Measurements from ENCODE around the gene NR2F6. TPM values are rescaled to one million over a fixed set of nuclear protein-coding genes. Genes with fewer than 3 reads are reported as not detected.

Gene NR2F6
- polyA plus RNA-seq, 1 donor (not counting 4 experiments of a cell fraction or from before 2014, with no cell fraction given): 12.3 TPM

DNA sequence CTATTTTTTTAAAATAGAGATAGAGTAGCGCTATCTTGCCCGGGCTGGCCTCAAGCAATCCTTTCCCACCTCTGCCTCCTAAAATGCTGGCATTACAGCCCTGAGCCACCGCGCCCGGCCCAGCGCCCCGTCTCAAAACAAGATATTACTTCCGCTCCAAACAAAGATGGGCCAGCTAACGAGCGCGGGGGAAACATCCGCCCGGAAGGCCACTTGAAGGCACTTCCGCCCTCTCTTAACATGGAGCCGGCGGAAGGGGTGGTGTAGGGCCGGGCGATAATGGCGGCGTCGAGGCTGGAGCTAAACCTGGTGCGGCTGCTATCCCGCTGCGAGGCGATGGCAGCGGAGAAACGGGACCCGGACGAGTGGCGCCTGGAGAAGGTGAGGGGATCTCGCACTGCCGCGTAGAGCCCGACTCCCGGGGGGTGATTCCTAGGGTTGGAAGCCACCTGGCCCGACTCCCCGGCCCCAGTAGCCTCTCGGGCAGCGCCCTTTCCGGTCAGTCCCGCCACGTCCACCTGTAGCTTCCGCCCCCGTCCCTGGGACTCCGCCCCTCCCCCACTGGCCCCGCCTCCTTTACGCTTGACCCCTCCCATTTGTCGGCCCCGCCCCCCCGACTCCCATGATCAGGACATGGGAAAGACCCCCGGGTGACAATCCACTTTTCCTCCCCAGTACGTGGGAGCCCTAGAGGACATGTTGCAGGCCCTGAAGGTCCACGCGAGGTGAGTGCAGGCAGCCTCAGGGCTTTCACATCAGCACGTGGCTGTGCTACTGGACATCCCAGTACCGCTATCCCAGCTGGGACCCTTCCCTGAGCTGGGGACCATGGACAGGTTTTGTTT is 30.4 kb downstream of the NR2F6 start, which contains the start of gene USE1:
TSS of gene USE1 (plus strand) at position 231 of the 845 bp plus-strand sequence. CDS start at position 280, 49 bp downstream.
- no peak for DNase-seq (ENCODE audit: low read depth, low spot score)
- Histone ChIP-seq H3K4me3 (ENCODE audit: control insufficient read depth in 2 of 3, extremely low read depth in 1 of 3, insufficient read depth in 2 of 3, low read depth in 1 of 3, low read length in 3 of 3) (peak within 1 kb of the TSS; percentile 67 to 82 (median 76)), H3K9me1 (ENCODE audit: control insufficient read depth, extremely low read depth, insufficient read depth, low read length) (no peaks in the 10 kb centered on the region), H3K79me2 (ENCODE audit: control insufficient read depth, insufficient read depth, low read length) (no peaks in the 10 kb centered on the region), H3K9me3 (ENCODE audit: control insufficient read depth, low read depth, low read length) (no peaks in the 10 kb centered on the region), H3K4me2 (ENCODE audit: control insufficient read depth, extremely low read depth, insufficient read depth, low read depth, low read length) (peak within 1 kb of the TSS; percentile 98), H3K27me3 (ENCODE audit: control insufficient read depth, extremely low read depth, insufficient read depth, low read length) (no peaks in the 10 kb centered on the region), H3K4me1 (ENCODE audit: control insufficient read depth, extremely low read depth, insufficient read depth, low read length) (peaks cover 12% of the 10 kb centered on the region), H3K27ac (ENCODE audit: control insufficient read depth, insufficient read depth, low read length) (peak within 1 kb of the TSS; percentile 86), H3K36me3 (ENCODE audit: control insufficient read depth in 2 of 2, extremely low read depth in 1 of 2, insufficient read depth in 2 of 2, low read length in 2 of 2) (peaks cover 2 to 26% of the 10 kb centered on the region in 2 experiments), H4K20me1 (ENCODE audit: control insufficient read depth, extremely low read depth, insufficient read depth, low read length) (no peaks in the 10 kb centered on the region), H2AFZ (ENCODE audit: control insufficient read depth, low read length) (peak within 1 kb of the TSS; percentile 90), H3K9ac (ENCODE audit: control insufficient read depth, extremely low read depth, insufficient read depth, low read length) (peak within 1 kb of the TSS; percentile 92)
- no peak for TF ChIP-seq EZH2 (IDR thresholded peaks at IDR 0.05; ENCODE audit: low read length)
- FAIRE-seq: peak; percentile 71
- dilution Hi-C loops (cut with MboI; ENCODE audit: extremely low pct_ligation_motif_present, low sequenced_read_pairs): no loop called here

DNA sequence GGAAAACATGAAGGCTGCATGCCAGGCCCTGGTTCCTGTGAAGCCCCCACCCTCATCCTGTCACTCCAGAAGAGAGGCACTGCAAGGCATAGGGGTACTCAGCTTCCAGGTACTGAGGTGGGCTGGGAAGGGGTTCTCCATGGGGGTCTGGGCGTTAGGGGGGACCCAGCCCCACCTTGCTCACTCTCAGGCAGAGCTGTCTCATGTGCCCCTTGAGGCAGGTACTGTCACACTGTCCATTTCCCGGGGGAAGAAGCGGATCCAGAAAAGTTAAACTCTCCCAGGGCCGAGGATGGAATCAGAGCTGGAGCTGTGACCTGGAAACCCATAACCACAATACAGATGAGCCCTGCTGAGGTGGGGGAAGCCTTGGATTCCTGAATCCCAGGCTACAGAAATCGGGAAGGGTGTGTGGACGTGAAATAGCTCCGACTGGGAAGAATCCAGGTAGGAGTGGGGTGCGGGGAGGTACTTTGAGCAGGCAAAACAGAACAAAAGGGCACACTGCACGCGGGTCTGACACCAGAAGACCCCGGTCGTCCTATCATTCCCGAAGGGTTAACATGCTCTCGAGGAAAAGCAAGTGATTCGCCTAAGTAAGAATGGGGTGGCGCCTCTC is 31.1 kb downstream of the NR2F6 start:
- Histone ChIP-seq H3K36me3 (ENCODE audit: control insufficient read depth in 2 of 2, extremely low read depth in 1 of 2, insufficient read depth in 2 of 2, low read length in 2 of 2) (peaks cover 2 to 24% of the 10 kb centered on the region in 2 experiments), H3K9ac (ENCODE audit: control insufficient read depth, extremely low read depth, insufficient read depth, low read length) (peak overlapping the region; percentile 92), H3K4me1 (ENCODE audit: control insufficient read depth, extremely low read depth, insufficient read depth, low read length) (peaks cover 7% of the 10 kb centered on the region), H3K27ac (ENCODE audit: control insufficient read depth, insufficient read depth, low read length) (peak overlapping the region; percentile 86), H3K27me3 (ENCODE audit: control insufficient read depth, extremely low read depth, insufficient read depth, low read length) (no peaks in the 10 kb centered on the region), H3K9me1 (ENCODE audit: control insufficient read depth, extremely low read depth, insufficient read depth, low read length) (no peaks in the 10 kb centered on the region), H3K79me2 (ENCODE audit: control insufficient read depth, insufficient read depth, low read length) (no peaks in the 10 kb centered on the region), H3K4me3 (ENCODE audit: control insufficient read depth in 2 of 3, extremely low read depth in 1 of 3, insufficient read depth in 2 of 3, low read depth in 1 of 3, low read length in 3 of 3) (peak overlapping the region; percentile 67 to 82 (median 76)), H3K9me3 (ENCODE audit: control insufficient read depth, low read depth, low read length) (no peaks in the 10 kb centered on the region), H3K4me2 (ENCODE audit: control insufficient read depth, extremely low read depth, insufficient read depth, low read depth, low read length) (peak overlapping the region; percentile 98), H2AFZ (ENCODE audit: control insufficient read depth, low read length) (peak overlapping the region; percentile 90), H4K20me1 (ENCODE audit: control insufficient read depth, extremely low read depth, insufficient read depth, low read length) (no peaks in the 10 kb centered on the region)
- no peak for TF ChIP-seq EZH2 (IDR thresholded peaks at IDR 0.05; ENCODE audit: low read length)
- TF ChIP-seq, protein P1, sequence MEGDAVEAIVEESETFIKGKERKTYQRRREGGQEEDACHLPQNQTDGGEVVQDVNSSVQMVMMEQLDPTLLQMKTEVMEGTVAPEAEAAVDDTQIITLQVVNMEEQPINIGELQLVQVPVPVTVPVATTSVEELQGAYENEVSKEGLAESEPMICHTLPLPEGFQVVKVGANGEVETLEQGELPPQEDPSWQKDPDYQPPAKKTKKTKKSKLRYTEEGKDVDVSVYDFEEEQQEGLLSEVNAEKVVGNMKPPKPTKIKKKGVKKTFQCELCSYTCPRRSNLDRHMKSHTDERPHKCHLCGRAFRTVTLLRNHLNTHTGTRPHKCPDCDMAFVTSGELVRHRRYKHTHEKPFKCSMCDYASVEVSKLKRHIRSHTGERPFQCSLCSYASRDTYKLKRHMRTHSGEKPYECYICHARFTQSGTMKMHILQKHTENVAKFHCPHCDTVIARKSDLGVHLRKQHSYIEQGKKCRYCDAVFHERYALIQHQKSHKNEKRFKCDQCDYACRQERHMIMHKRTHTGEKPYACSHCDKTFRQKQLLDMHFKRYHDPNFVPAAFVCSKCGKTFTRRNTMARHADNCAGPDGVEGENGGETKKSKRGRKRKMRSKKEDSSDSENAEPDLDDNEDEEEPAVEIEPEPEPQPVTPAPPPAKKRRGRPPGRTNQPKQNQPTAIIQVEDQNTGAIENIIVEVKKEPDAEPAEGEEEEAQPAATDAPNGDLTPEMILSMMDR (optimal IDR thresholded peaks at IDR 0.05 in 1 of 3, IDR thresholded peaks at IDR 0.05 in 1 of 3, conservative IDR thresholded peaks at IDR 0.05 in 1 of 3; ENCODE audit: extremely low read depth in 1 of 3, insufficient read depth in 2 of 3, low read length in 3 of 3): no peak
- dilution Hi-C loops (cut with MboI; ENCODE audit: extremely low pct_ligation_motif_present, low sequenced_read_pairs): no loop called here
- no peak for FAIRE-seq
- no peak for DNase-seq (ENCODE audit: low read depth, low spot score)

Measured in keratinocyte (primary cell).